Renal cortical epithelial cell (primary cell): Measurements from ENCODE around the gene STRC. TPM values are rescaled to one million over a fixed set of nuclear protein-coding genes. Genes with fewer than 3 reads are reported as not detected.
"Not testable (repeated sequence)": the region's sequence is repeated elsewhere in the genome, so short reads cannot be mapped to it uniquely, and the experiment has no call there.

ENCODE experiments used
- DNase-seq: peaks from one replicate; pipeline ENCODE4 v3.0.0-alpha.2; 2011; ENCODE audit warnings: low read depth
- total RNA-seq: library from RNA; depleted of rRNA; stranded (reverse); fragments of >200 nt; gene quantifications from 2 replicates; pipeline ENCODE4 v1.2.3, GENCODE V29; 2014

The STRC gene
- total RNA-seq, 1 donor from 2014 or later, result 0.05 TPM

DNA sequence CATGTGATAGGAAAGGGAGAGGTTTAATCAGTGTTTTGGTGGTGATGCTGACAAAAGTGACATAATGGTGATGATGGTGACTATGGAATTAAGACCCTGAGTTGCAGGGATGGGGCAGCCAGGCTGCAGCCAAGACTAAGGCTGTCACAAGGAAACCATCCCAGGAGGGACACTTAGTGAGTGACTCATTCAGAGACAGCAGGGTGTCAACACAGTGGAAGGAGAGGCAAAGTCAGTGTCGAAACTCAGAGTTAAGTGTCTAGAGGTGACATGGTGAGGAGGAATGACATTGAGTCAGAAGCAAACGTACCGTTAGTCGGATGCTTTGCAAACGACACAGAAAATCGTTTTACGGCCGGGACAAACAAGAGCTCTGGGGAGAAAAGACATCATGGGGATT lies 54.8 kb downstream of the STRC start:
- DNase-seq, result not testable (repeated sequence)

DNA sequence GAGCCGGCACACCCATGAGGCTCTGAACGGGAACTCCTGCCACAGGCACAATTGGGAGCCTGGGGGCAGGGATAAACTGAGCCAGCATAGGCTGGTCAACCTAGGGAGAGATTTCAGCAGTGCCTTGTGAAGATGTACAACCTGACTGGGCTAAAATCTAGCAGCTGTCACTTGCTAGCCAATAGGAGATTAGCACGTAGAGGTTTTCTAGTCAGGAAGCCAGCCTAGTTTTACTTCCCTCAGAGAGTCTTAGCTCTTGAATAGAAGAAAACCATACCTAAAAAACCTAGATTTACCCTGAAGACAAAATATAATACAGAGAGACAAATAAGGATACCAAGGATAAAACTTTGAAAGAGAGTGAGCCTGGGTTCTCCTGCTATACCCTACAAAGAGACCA lies 55.8 kb downstream of the STRC start:
- DNase-seq, result not testable (repeated sequence)

DNA sequence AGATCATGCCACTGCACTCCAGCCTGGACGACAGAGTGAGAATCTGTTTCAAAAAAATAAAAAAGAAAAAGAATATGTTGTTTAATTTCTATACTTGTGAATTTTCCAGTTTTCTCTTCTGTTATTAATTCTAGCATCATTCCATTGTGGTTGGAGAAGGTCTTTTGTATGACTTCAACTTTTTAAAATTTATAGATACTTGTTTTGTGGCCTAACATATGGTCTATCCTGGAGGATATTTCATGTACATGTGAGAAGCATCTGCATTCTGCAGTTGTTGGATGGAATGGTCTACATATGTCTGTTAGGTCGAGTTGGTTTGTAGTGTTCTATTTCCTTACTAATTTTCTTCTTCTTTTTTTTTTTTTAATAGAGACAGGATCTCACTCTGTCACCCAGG lies 65.6 kb downstream of the STRC start:
- DNase-seq, result no peak

DNA sequence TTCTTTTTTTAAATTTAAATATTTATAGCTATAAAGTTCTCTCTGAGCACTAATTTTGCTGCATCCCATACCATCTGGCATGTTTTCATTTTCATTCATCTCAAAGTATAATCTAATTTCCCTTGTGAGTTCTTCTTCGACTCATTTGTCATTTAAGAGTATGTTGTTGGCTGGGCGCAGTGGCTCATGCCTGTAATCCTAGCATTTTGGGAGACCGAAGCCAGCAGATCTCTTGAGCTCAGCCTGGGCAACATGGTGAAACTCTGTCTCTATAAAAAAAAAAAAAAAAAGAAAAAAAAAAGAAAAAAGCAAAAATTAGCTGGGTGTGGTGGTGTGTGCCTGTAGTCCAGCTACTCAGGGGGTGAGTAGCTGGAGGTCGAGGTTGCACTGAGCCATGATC lies 66.3 kb downstream of the STRC start:
- DNase-seq, result no peak

DNA sequence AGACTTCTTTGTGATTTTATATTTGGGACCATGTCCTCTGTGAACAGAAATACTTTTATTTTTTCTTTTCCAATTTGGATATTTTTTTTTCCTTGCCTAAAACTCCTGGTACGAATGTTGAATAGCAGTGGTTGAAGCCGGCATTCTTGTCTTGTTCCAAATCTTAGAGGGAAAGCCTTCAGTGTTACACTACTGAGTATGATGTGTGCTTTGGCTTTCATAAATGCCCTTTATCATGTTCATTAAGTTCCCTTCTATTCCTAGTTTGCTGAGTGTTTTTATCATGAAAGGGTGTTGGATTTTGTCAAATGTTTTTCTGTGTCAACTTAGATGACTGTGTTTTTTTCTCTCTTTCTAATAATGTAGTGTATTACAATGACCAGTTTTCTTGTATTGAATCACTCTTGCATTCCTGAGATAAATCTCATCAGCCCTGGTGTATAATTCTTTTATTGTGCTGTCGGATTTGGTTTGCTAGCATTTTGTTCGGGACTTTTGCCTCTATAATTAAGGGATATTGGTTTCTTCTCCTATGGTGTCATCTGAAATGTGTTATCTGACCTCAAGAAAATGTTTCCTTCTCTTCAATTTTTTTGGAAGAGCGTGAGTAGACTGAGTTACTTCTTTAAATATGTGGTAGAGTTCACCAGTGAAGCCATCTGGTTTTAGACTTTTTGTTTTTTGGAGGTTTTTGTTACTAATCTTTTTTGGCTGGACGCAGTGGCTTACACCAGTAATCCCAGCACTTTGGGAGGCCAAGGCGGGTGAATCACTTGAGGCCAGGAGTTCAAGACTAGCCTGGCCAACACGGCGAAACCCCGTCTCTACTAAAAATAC lies 67.9 kb downstream of the STRC start:
- DNase-seq, result no peak

Other genes starting within 250 kb of the STRC start
- 32.9 and 35.1 TPM in 2 replicates for gene ZSCAN29, start 247.8 kb downstream of the STRC start, total RNA-seq
- gene TUBGCP4, start 247.7 kb downstream of the STRC start, total RNA-seq, result 14.2 and 22.4 TPM in 2 replicates
- gene TP53BP1, start 125.6 kb downstream of the STRC start, total RNA-seq, result 58.5 and 143 TPM in 2 replicates
- gene MAP1A, start 101.2 kb downstream of the STRC start, total RNA-seq, result 0.52 and 6.1 TPM in 2 replicates
- gene PPIP5K1, start 28.6 kb downstream of the STRC start, total RNA-seq, result 9.6 and 43.3 TPM in 2 replicates
- 0.10 and 1.9 TPM in 2 replicates for gene CKMT1B, start 24.8 kb downstream of the STRC start, total RNA-seq
- gene CATSPER2, start 30.0 kb upstream of the STRC start, total RNA-seq, result 0.52 and 0.60 TPM in 2 replicates
- 0.35 TPM in 1 of 2 replicates, not detected in the other for gene CKMT1A, start 75.1 kb upstream of the STRC start, total RNA-seq
- gene PDIA3, start 127.6 kb upstream of the STRC start, total RNA-seq, result 129 and 275 TPM in 2 replicates
- 5.9 and 11.6 TPM in 2 replicates for gene ELL3, start 158.2 kb upstream of the STRC start, total RNA-seq
- 765 and 780 TPM in 2 replicates for gene SERF2, start 173.5 kb upstream of the STRC start, total RNA-seq
- 0.05 TPM in 1 of 2 replicates, not detected in the other for gene SERINC4, start 181.4 kb upstream of the STRC start, total RNA-seq
- gene HYPK, start 181.8 kb upstream of the STRC start, total RNA-seq, result 3.0 and 4.0 TPM in 2 replicates
- 34.7 and 54.1 TPM in 2 replicates for gene MFAP1, start 205.9 kb upstream of the STRC start, total RNA-seq
- 3.8 and 17.0 TPM in 2 replicates for gene WDR76, start 208.2 kb upstream of the STRC start, total RNA-seq